Mesenchymal stem cell (in vitro differentiated cells and primary cell): ENCODE results near the gene SORBS2.

ENCODE experiments used
- DNase-seq: peaks from one replicate; pipeline ENCODE4 v3.0.0-alpha.2; 2013
- H2AFZ ChIP-seq: one replicate; pipeline ENCODE4 v1.6.1; 2013; ENCODE audit warnings: low read depth, mild to moderate bottlenecking, control low read depth, inconsistent platforms, low read length, moderate library complexity
- H2AK5ac ChIP-seq: 2 replicates; pipeline ENCODE4 v1.6.1; 2013; ENCODE audit warnings: low read length, moderate library complexity, mild to moderate bottlenecking, inconsistent platforms; ENCODE audit not compliant: severe bottlenecking
- H2BK120ac ChIP-seq: one replicate; pipeline ENCODE4 v1.6.1; 2013; ENCODE audit warnings: low read depth, mild to moderate bottlenecking, inconsistent platforms, low read length, moderate library complexity
- H2BK12ac ChIP-seq, 2 experiments: one replicate each; pipeline ENCODE4 v1.6.1; 2013; ENCODE audit warnings: inconsistent platforms in 2 of 2, low read length in 2 of 2, mild to moderate bottlenecking in 2 of 2, moderate library complexity in 2 of 2, control low read depth in 1 of 2
- H2BK15ac ChIP-seq: one replicate; pipeline ENCODE4 v1.6.1; 2013; ENCODE audit warnings: mild to moderate bottlenecking, low read depth, inconsistent platforms; ENCODE audit not compliant: poor library complexity, severe bottlenecking
- H2BK5ac ChIP-seq: 2 replicates; pipeline ENCODE4 v1.6.1; 2013; ENCODE audit warnings: low read depth, mild to moderate bottlenecking, low read length, control low read depth, inconsistent platforms; ENCODE audit not compliant: poor library complexity, severe bottlenecking
- H3K14ac ChIP-seq, 2 experiments: one replicate each; pipeline ENCODE4 v1.6.1; 2013; ENCODE audit warnings: inconsistent platforms in 2 of 2, low read length in 2 of 2, control low read depth in 1 of 2, mild to moderate bottlenecking in 1 of 2, moderate library complexity in 1 of 2
- H3K18ac ChIP-seq, 2 experiments: one replicate each; pipeline ENCODE4 v1.6.1; 2013; ENCODE audit warnings: inconsistent platforms in 2 of 2, low read length in 2 of 2, control low read depth in 1 of 2, low read depth in 1 of 2, mild to moderate bottlenecking in 1 of 2
- H3K23ac ChIP-seq, 2 experiments: one replicate each; pipeline ENCODE4 v1.6.1; 2013; ENCODE audit warnings: inconsistent platforms in 2 of 2, low read length in 2 of 2, mild to moderate bottlenecking in 2 of 2, moderate library complexity in 2 of 2, control low read depth in 1 of 2
- H3K27ac ChIP-seq: 2 replicates; pipeline ENCODE4 v1.5.1; 2013; ENCODE audit warnings: mild to moderate bottlenecking, moderate library complexity, low read length, control low read depth, inconsistent platforms; ENCODE audit not compliant: poor library complexity, severe bottlenecking
- H3K27me3 ChIP-seq, 2 experiments: 2 replicates each; pipeline versions ENCODE4 v1.6.1 to v1.7.0; 2013; ENCODE audit warnings: low read length in 2 of 2, mild to moderate bottlenecking in 2 of 2, moderate library complexity in 2 of 2, control low read depth in 1 of 2, inconsistent platforms in 1 of 2; ENCODE audit not compliant: control insufficient read depth in 1 of 2, insufficient read depth in 1 of 2
- H3K36me3 ChIP-seq, 2 experiments: 2 replicates each; pipeline versions ENCODE4 v1.6.1 to v1.7.0; 2013; ENCODE audit warnings: low read length in 2 of 2, control low read depth in 1 of 2, inconsistent platforms in 1 of 2, low read depth in 1 of 2, mild to moderate bottlenecking in 1 of 2; ENCODE audit not compliant: insufficient read depth in 2 of 2, control insufficient read depth in 1 of 2
- H3K4ac ChIP-seq, 2 experiments: one replicate each; pipeline ENCODE4 v1.6.1; 2013; ENCODE audit warnings: inconsistent platforms in 2 of 2, low read length in 2 of 2, mild to moderate bottlenecking in 2 of 2, moderate library complexity in 2 of 2, control low read depth in 1 of 2, low read depth in 1 of 2
- H3K4me1 ChIP-seq: 2 replicates; pipeline ENCODE4 v1.6.1; 2013; ENCODE audit warnings: low read depth, low read length, control low read depth; ENCODE audit not compliant: control insufficient read depth, insufficient read depth
- H3K4me2 ChIP-seq: 2 replicates; pipeline ENCODE4 v1.6.1; 2013; ENCODE audit warnings: low read length, mild to moderate bottlenecking, inconsistent platforms; ENCODE audit not compliant: poor library complexity, severe bottlenecking
- H3K4me3 ChIP-seq, 2 experiments: 2 replicates each; pipeline versions ENCODE4 v1.5.1 to v1.7.0; 2013; ENCODE audit warnings: low read length in 2 of 2, mild to moderate bottlenecking in 2 of 2, control low read depth in 1 of 2, low read depth in 1 of 2; ENCODE audit not compliant: insufficient read depth in 1 of 2
- H3K79me1 ChIP-seq: replicated peaks from 2 replicates; pipeline ENCODE4 v1.6.1; 2013; ENCODE audit warnings: mild to moderate bottlenecking, control low read depth, low read length, inconsistent platforms; ENCODE audit not compliant: poor library complexity, severe bottlenecking
- H3K9ac ChIP-seq: 2 replicates; pipeline ENCODE4 v1.7.0; 2013; ENCODE audit warnings: mild to moderate bottlenecking, low read length, moderate library complexity
- H3K9me3 ChIP-seq: 2 replicates; pipeline ENCODE4 v1.7.0; 2013; ENCODE audit warnings: mild to moderate bottlenecking, low read length; ENCODE audit not compliant: control insufficient read depth
- H4K8ac ChIP-seq: one replicate; pipeline ENCODE4 v1.6.1; 2013; ENCODE audit warnings: inconsistent platforms, mild to moderate bottlenecking, low read length, moderate library complexity
- H4K91ac ChIP-seq: one replicate; pipeline ENCODE4 v1.6.1; 2013; ENCODE audit warnings: mild to moderate bottlenecking, low read length, inconsistent platforms
- WGBS: methylation state at CpG from one replicate; pipeline ENCODE4 v1.1.7; 2013; ENCODE audit warnings: mixed read lengths; 5-methylcytosine and 5-hydroxymethylcytosine counted together

SORBS2 gene

GRCh38 chr4:185660340-185660739, 151.7 kb downstream of the SORBS2 start:
- H3K4me1 ChIP-seq = no peaks in the 10 kb centered on the region
- DNase-seq = no peak
- no peak overlapping the region for H3K4me2 ChIP-seq
- no peak overlapping the region for H2BK120ac ChIP-seq
- 100% methylated on average over 4 of the region's 5 CpGs for WGBS
- H2BK5ac ChIP-seq = no peak overlapping the region
- H3K27me3 ChIP-seq = no peaks in the 10 kb centered on the region
- no peak overlapping the region for H3K4ac ChIP-seq
- H3K18ac ChIP-seq = no peak overlapping the region
- H3K9me3 ChIP-seq = no peaks in the 10 kb centered on the region
- H2BK15ac ChIP-seq = no peak overlapping the region
- H2AK5ac ChIP-seq = no peak overlapping the region
- H3K27ac ChIP-seq = no peak overlapping the region
- no peak overlapping the region for H4K91ac ChIP-seq
- H3K14ac ChIP-seq = no peak overlapping the region
- no peak overlapping the region for H2BK12ac ChIP-seq
- no peak overlapping the region for H2AFZ ChIP-seq
- H3K4me3 ChIP-seq = no peak overlapping the region
- no peak overlapping the region for H4K8ac ChIP-seq
- no peaks in the 10 kb centered on the region for H3K79me1 ChIP-seq
- peaks cover 7 to 9% of the 10 kb centered on the region in 2 experiments for H3K36me3 ChIP-seq
- H3K9ac ChIP-seq = no peak overlapping the region
- H3K23ac ChIP-seq = no peak overlapping the region

- no peak overlapping the region for H2BK5ac ChIP-seq
- no peak overlapping the region for H3K23ac ChIP-seq
- H3K18ac ChIP-seq = no peak overlapping the region
- H3K79me1 ChIP-seq = no peaks in the 10 kb centered on the region
- H3K4ac ChIP-seq = no peak overlapping the region
- H3K4me3 ChIP-seq = no peak overlapping the region
- no peak overlapping the region for H2BK12ac ChIP-seq
- H2BK15ac ChIP-seq = no peak overlapping the region
- no peak overlapping the region for H3K4me2 ChIP-seq
- no peak overlapping the region for H4K8ac ChIP-seq
- WGBS = 80% methylated on average over 1 of the region's 1 CpG
- H2AFZ ChIP-seq = no peak overlapping the region
- H3K14ac ChIP-seq = no peak overlapping the region
- no peak overlapping the region for H2BK120ac ChIP-seq
- no peak overlapping the region for H2AK5ac ChIP-seq
- no peak overlapping the region for H3K9ac ChIP-seq
- H3K27ac ChIP-seq = no peak overlapping the region
- DNase-seq = no peak
- no peak overlapping the region for H4K91ac ChIP-seq
- no peaks in the 10 kb centered on the region for H3K4me1 ChIP-seq
- no peaks in the 10 kb centered on the region for H3K27me3 ChIP-seq
- H3K36me3 ChIP-seq = peaks cover 7 to 9% of the 10 kb centered on the region in 2 experiments
- H3K9me3 ChIP-seq = no peaks in the 10 kb centered on the region
Observed at GRCh38 chr4:185657699-185658098, 154.3 kb downstream of the SORBS2 start.

DNA sequence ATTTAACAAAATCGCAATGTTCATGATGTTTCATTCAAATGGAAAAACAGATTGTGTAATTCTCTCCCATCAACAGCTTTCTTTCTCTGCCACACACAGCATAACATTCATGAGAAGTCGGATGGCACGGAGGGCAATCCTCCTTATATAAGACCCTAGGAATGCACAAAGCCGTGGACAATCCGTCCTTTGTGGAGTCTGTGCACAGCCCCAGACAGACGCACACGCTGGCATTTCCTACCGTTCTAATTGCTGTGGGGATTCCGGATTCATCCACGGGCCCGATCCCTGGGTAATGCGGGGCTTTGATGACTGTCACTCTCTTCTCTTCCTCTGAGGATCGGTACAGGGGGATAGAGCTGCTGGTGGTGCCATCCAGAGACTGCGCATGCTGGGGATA, 154.8 kb downstream of the SORBS2 start:
- WGBS = 81% methylated on average over 14 of the region's 14 CpGs
- Histone ChIP-seq H2AFZ (no peak overlapping the region), H3K27ac (no peak overlapping the region), H4K91ac (no peak overlapping the region), H2BK12ac (no peak overlapping the region), H2BK120ac (no peak overlapping the region), H3K9me3 (no peaks in the 10 kb centered on the region), H3K36me3 (peaks cover 6 to 13% of the 10 kb centered on the region in 2 experiments), H3K27me3 (no peaks in the 10 kb centered on the region), H3K18ac (peak overlapping the region in 1 of 2 experiments; percentile 9), H3K4me1 (no peaks in the 10 kb centered on the region), H2AK5ac (no peak overlapping the region), H3K9ac (peak overlapping the region; percentile 62), H3K4me2 (no peak overlapping the region), H4K8ac (no peak overlapping the region), H3K14ac (peak overlapping the region in 1 of 2 experiments; percentile 30), H3K23ac (no peak overlapping the region), H2BK15ac (no peak overlapping the region), H3K4me3 (peak overlapping the region in 1 of 2 experiments; percentile 67), H3K79me1 (no peaks in the 10 kb centered on the region), H3K4ac (no peak overlapping the region), H2BK5ac (no peak overlapping the region)
- DNase-seq = no peak

GRCh38 chr4:185656467-185656931, 155.5 kb downstream of the SORBS2 start:
- Histone ChIP-seq H4K91ac (no peak overlapping the region), H3K23ac (no peak overlapping the region), H2AK5ac (no peak overlapping the region), H3K36me3 (peaks cover 0 to 13% of the 10 kb centered on the region in 2 experiments), H2BK15ac (no peak overlapping the region), H3K14ac (no peak overlapping the region), H2BK5ac (no peak overlapping the region), H3K4me1 (no peaks in the 10 kb centered on the region), H4K8ac (no peak overlapping the region), H3K4me3 (peak overlapping the region in 1 of 2 experiments; percentile 67), H2BK120ac (no peak overlapping the region), H3K4me2 (no peak overlapping the region), H2BK12ac (no peak overlapping the region), H3K9ac (peak overlapping the region; percentile 62), H3K27me3 (no peaks in the 10 kb centered on the region), H3K79me1 (no peaks in the 10 kb centered on the region), H3K18ac (no peak overlapping the region), H2AFZ (no peak overlapping the region), H3K9me3 (no peaks in the 10 kb centered on the region), H3K4ac (no peak overlapping the region), H3K27ac (no peak overlapping the region)
- peak; percentile 3 for DNase-seq
- 62% methylated on average over 6 of the region's 6 CpGs for WGBS
